Mesenchymal stem cell (in vitro differentiated cells and primary cell): ENCODE data around the gene USP20.
A peak's percentile ranks its signal among the peaks of the same experiment; 100 is the strongest.
"Not testable (repeated sequence)": the region's sequence is repeated elsewhere in the genome, so short reads cannot be mapped to it uniquely, and the experiment has no call there.

Source experiments
- DNase-seq: peaks from one replicate; pipeline ENCODE4 v3.0.0-alpha.2; 2013
- H2AFZ ChIP-seq: one replicate; pipeline ENCODE4 v1.6.1; 2013; ENCODE audit warnings: low read depth, mild to moderate bottlenecking, control low read depth, inconsistent platforms, low read length, moderate library complexity
- H2AK5ac ChIP-seq: 2 replicates; pipeline ENCODE4 v1.6.1; 2013; ENCODE audit warnings: low read length, moderate library complexity, mild to moderate bottlenecking, inconsistent platforms; ENCODE audit not compliant: severe bottlenecking
- H2BK120ac ChIP-seq: one replicate; pipeline ENCODE4 v1.6.1; 2013; ENCODE audit warnings: low read depth, mild to moderate bottlenecking, inconsistent platforms, low read length, moderate library complexity
- H2BK12ac ChIP-seq, 2 experiments: one replicate each; pipeline ENCODE4 v1.6.1; 2013; ENCODE audit warnings: inconsistent platforms in 2 of 2, low read length in 2 of 2, mild to moderate bottlenecking in 2 of 2, moderate library complexity in 2 of 2, control low read depth in 1 of 2
- H2BK15ac ChIP-seq: one replicate; pipeline ENCODE4 v1.6.1; 2013; ENCODE audit warnings: mild to moderate bottlenecking, low read depth, inconsistent platforms; ENCODE audit not compliant: poor library complexity, severe bottlenecking
- H2BK5ac ChIP-seq: 2 replicates; pipeline ENCODE4 v1.6.1; 2013; ENCODE audit warnings: low read depth, mild to moderate bottlenecking, low read length, control low read depth, inconsistent platforms; ENCODE audit not compliant: poor library complexity, severe bottlenecking
- H3K14ac ChIP-seq, 2 experiments: one replicate each; pipeline ENCODE4 v1.6.1; 2013; ENCODE audit warnings: inconsistent platforms in 2 of 2, low read length in 2 of 2, control low read depth in 1 of 2, mild to moderate bottlenecking in 1 of 2, moderate library complexity in 1 of 2
- H3K18ac ChIP-seq, 2 experiments: one replicate each; pipeline ENCODE4 v1.6.1; 2013; ENCODE audit warnings: inconsistent platforms in 2 of 2, low read length in 2 of 2, control low read depth in 1 of 2, low read depth in 1 of 2, mild to moderate bottlenecking in 1 of 2
- H3K23ac ChIP-seq, 2 experiments: one replicate each; pipeline ENCODE4 v1.6.1; 2013; ENCODE audit warnings: inconsistent platforms in 2 of 2, low read length in 2 of 2, mild to moderate bottlenecking in 2 of 2, moderate library complexity in 2 of 2, control low read depth in 1 of 2
- H3K27ac ChIP-seq: 2 replicates; pipeline ENCODE4 v1.5.1; 2013; ENCODE audit warnings: mild to moderate bottlenecking, moderate library complexity, low read length, control low read depth, inconsistent platforms; ENCODE audit not compliant: poor library complexity, severe bottlenecking
- H3K27me3 ChIP-seq, 2 experiments: 2 replicates each; pipeline versions ENCODE4 v1.6.1 to v1.7.0; 2013; ENCODE audit warnings: low read length in 2 of 2, mild to moderate bottlenecking in 2 of 2, moderate library complexity in 2 of 2, control low read depth in 1 of 2, inconsistent platforms in 1 of 2; ENCODE audit not compliant: control insufficient read depth in 1 of 2, insufficient read depth in 1 of 2
- H3K36me3 ChIP-seq, 2 experiments: 2 replicates each; pipeline versions ENCODE4 v1.6.1 to v1.7.0; 2013; ENCODE audit warnings: low read length in 2 of 2, control low read depth in 1 of 2, inconsistent platforms in 1 of 2, low read depth in 1 of 2, mild to moderate bottlenecking in 1 of 2; ENCODE audit not compliant: insufficient read depth in 2 of 2, control insufficient read depth in 1 of 2
- H3K4ac ChIP-seq, 2 experiments: one replicate each; pipeline ENCODE4 v1.6.1; 2013; ENCODE audit warnings: inconsistent platforms in 2 of 2, low read length in 2 of 2, mild to moderate bottlenecking in 2 of 2, moderate library complexity in 2 of 2, control low read depth in 1 of 2, low read depth in 1 of 2
- H3K4me1 ChIP-seq: 2 replicates; pipeline ENCODE4 v1.6.1; 2013; ENCODE audit warnings: low read depth, low read length, control low read depth; ENCODE audit not compliant: control insufficient read depth, insufficient read depth
- H3K4me2 ChIP-seq: 2 replicates; pipeline ENCODE4 v1.6.1; 2013; ENCODE audit warnings: low read length, mild to moderate bottlenecking, inconsistent platforms; ENCODE audit not compliant: poor library complexity, severe bottlenecking
- H3K4me3 ChIP-seq, 2 experiments: 2 replicates each; pipeline versions ENCODE4 v1.5.1 to v1.7.0; 2013; ENCODE audit warnings: low read length in 2 of 2, mild to moderate bottlenecking in 2 of 2, control low read depth in 1 of 2, low read depth in 1 of 2; ENCODE audit not compliant: insufficient read depth in 1 of 2
- H3K79me1 ChIP-seq: replicated peaks from 2 replicates; pipeline ENCODE4 v1.6.1; 2013; ENCODE audit warnings: mild to moderate bottlenecking, control low read depth, low read length, inconsistent platforms; ENCODE audit not compliant: poor library complexity, severe bottlenecking
- H3K9ac ChIP-seq: 2 replicates; pipeline ENCODE4 v1.7.0; 2013; ENCODE audit warnings: mild to moderate bottlenecking, low read length, moderate library complexity
- H3K9me3 ChIP-seq: 2 replicates; pipeline ENCODE4 v1.7.0; 2013; ENCODE audit warnings: mild to moderate bottlenecking, low read length; ENCODE audit not compliant: control insufficient read depth
- H4K8ac ChIP-seq: one replicate; pipeline ENCODE4 v1.6.1; 2013; ENCODE audit warnings: inconsistent platforms, mild to moderate bottlenecking, low read length, moderate library complexity
- H4K91ac ChIP-seq: one replicate; pipeline ENCODE4 v1.6.1; 2013; ENCODE audit warnings: mild to moderate bottlenecking, low read length, inconsistent platforms
- WGBS: methylation state at CpG from one replicate; pipeline ENCODE4 v1.1.7; 2013; ENCODE audit warnings: mixed read lengths; 5-methylcytosine and 5-hydroxymethylcytosine counted together

Gene USP20

GRCh38 chr9:129796029-129796428 is 39.2 kb upstream of the USP20 start:
- H2AFZ ChIP-seq, H3K4ac ChIP-seq, H3K79me1 ChIP-seq, H4K8ac ChIP-seq, H4K91ac ChIP-seq, H3K4me1 ChIP-seq, H3K4me2 ChIP-seq, H3K36me3 ChIP-seq, H2BK15ac ChIP-seq, H3K9ac ChIP-seq, DNase-seq, H2BK12ac ChIP-seq, H2AK5ac ChIP-seq, H2BK120ac ChIP-seq, H3K23ac ChIP-seq, H3K18ac ChIP-seq, H3K27ac ChIP-seq, H2BK5ac ChIP-seq, H3K9me3 ChIP-seq, H3K14ac ChIP-seq, H3K4me3 ChIP-seq: not testable (repeated sequence)
- WGBS: 87% methylated on average over 2 of the region's 2 CpGs
- peaks cover 32 to 46% of the 10 kb centered on the region in 2 experiments for H3K27me3 ChIP-seq

DNA sequence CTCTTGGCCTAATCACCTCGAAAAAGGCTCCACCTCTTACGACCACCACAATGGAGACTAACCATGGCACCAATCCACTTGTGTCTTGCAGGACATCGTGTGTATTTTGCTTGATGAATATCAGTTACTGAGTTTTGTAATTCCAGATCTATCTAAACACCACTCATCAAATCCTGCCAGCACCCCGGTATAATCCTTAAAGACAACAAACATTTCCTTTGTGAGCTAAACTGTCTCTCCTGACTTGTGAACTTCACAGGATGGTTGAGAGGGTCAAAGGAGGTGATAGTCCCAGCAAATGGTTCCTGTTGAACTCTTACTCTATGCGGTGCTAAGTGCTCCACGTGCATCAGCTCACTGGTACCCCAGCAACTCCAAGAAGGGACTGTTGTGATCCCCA is 36.3 kb upstream of the USP20 start:
- H3K36me3 ChIP-seq: no peaks in the 10 kb centered on the region
- H2BK5ac ChIP-seq: no peak overlapping the region
- H3K18ac ChIP-seq: no peak overlapping the region
- H3K4me3 ChIP-seq: no peak overlapping the region
- no peak for DNase-seq
- no peak overlapping the region for H3K14ac ChIP-seq
- no peak overlapping the region for H2AFZ ChIP-seq
- WGBS: 64% methylated on average over 6 of the region's 6 CpGs
- H4K91ac ChIP-seq: no peak overlapping the region
- H2BK12ac ChIP-seq: no peak overlapping the region
- no peak overlapping the region for H2BK15ac ChIP-seq
- H3K9me3 ChIP-seq: no peaks in the 10 kb centered on the region
- no peak overlapping the region for H3K9ac ChIP-seq
- no peak overlapping the region for H3K4me2 ChIP-seq
- no peak overlapping the region for H2BK120ac ChIP-seq
- H3K79me1 ChIP-seq: peaks cover under 1% of the 10 kb centered on the region
- no peak overlapping the region for H3K23ac ChIP-seq
- H3K27ac ChIP-seq: no peak overlapping the region
- peaks cover 24 to 30% of the 10 kb centered on the region in 2 experiments for H3K27me3 ChIP-seq
- no peak overlapping the region for H3K4ac ChIP-seq
- peaks cover 3% of the 10 kb centered on the region for H3K4me1 ChIP-seq
- no peak overlapping the region for H2AK5ac ChIP-seq
- no peak overlapping the region for H4K8ac ChIP-seq

DNA sequence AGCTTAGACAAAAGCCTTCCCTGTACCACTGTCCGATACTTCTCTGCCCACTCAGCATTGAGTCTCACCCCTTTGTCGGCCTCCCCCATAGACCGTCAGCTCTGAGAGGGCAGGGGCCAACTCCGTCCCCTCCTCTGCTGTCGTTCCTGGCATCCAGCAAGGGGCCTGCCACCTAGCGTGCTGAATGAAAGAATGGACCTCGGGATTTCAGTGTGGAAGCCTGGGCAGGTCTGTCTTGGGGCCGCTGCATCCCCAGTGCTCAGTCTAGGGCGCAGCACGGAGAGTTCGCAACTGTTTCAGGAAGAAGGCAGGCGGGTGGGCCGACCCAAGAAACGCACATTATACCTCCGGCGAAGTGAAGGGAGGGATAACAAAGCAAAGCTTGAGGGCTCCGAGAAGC is 33.8 kb upstream of the USP20 start:
- Histone ChIP-seq H3K27ac (no peak overlapping the region), H2BK12ac (no peak overlapping the region), H3K4me1 (peaks cover 7% of the 10 kb centered on the region), H3K27me3 (peaks cover 0 to 5% of the 10 kb centered on the region in 2 experiments), H2AK5ac (no peak overlapping the region), H2AFZ (no peak overlapping the region), H3K4me3 (no peak overlapping the region), H3K79me1 (peaks cover 12% of the 10 kb centered on the region), H2BK5ac (no peak overlapping the region), H2BK15ac (no peak overlapping the region), H3K9me3 (no peaks in the 10 kb centered on the region), H3K14ac (no peak overlapping the region), H4K8ac (no peak overlapping the region), H3K18ac (no peak overlapping the region), H3K4ac (no peak overlapping the region), H3K4me2 (no peak overlapping the region), H3K9ac (no peak overlapping the region), H2BK120ac (no peak overlapping the region), H3K36me3 (peaks cover 9 to 10% of the 10 kb centered on the region in 2 experiments), H3K23ac (no peak overlapping the region), H4K91ac (no peak overlapping the region)
- 94% methylated on average over 17 of the region's 17 CpGs for WGBS
- no peak for DNase-seq

- Histone ChIP-seq H3K4me3 (peak within 1 kb of the TSS; percentile 91 to 99), H2BK5ac (no peak within 1 kb of the TSS), H3K79me1 (peaks cover 20% of the 10 kb centered on the region), H3K4me1 (peaks cover 7% of the 10 kb centered on the region), H3K27ac (no peak within 1 kb of the TSS), H4K8ac (peak within 1 kb of the TSS; percentile 93), H3K4ac (peak within 1 kb of the TSS in 1 of 2 experiments; percentile 54), H3K36me3 (peaks cover 15 to 22% of the 10 kb centered on the region in 2 experiments), H3K23ac (no peak within 1 kb of the TSS), H3K14ac (peak within 1 kb of the TSS in 1 of 2 experiments; percentile 93), H3K27me3 (peaks cover 0 to 4% of the 10 kb centered on the region in 2 experiments), H3K18ac (peak within 1 kb of the TSS; percentile 59 to 82), H2BK120ac (no peak within 1 kb of the TSS), H3K9me3 (no peaks in the 10 kb centered on the region), H2BK15ac (peak within 1 kb of the TSS; percentile 40), H2AFZ (peak within 1 kb of the TSS; percentile 85), H3K4me2 (peak within 1 kb of the TSS; percentile 80), H3K9ac (peak within 1 kb of the TSS; percentile 81), H4K91ac (peak within 1 kb of the TSS; percentile 86), H2AK5ac (no peak within 1 kb of the TSS), H2BK12ac (no peak within 1 kb of the TSS)
- peak; percentile 90 for DNase-seq
- WGBS: 6% methylated on average over 70 of the region's 93 CpGs
Observed at GRCh38 chr9:129802833-129803675, 32.2 kb upstream of the USP20 start, which contains the start of gene TOR1B. Gene TOR1B (plus strand): TSS chr9:129803184. CDS start chr9:129803213, 29 bp downstream.
